DND-41 (cell line): ENCODE data around the gene APOC4.

Source experiments
- ATAC-seq: fragments of 200-7000 bp; cut with Tn5 transposase; 3 replicates; pipeline ENCODE4 v1.9.1; 2021; ENCODE audit warnings: low read depth; ENCODE audit not compliant: insufficient read depth
- DNase-seq: peaks from one replicate; pipeline ENCODE4 v3.0.0-alpha.2; 2020
- H2AFZ ChIP-seq: 2 replicates; pipeline ENCODE4 v1.6.0; 2012; ENCODE audit warnings: low read depth, low read length
- H3K27ac ChIP-seq: 2 replicates; pipeline ENCODE4 v1.5.1; 2012; ENCODE audit warnings: low read length, inconsistent platforms
- H3K27me3 ChIP-seq: fragments of 200-600 bp; sonication (generic); 2 replicates; pipeline ENCODE4 v1.6.0; 2012; ENCODE audit warnings: low read length, mild to moderate bottlenecking, inconsistent platforms; ENCODE audit not compliant: insufficient read depth, poor library complexity
- H3K36me3 ChIP-seq: 2 replicates; pipeline ENCODE4 v1.5.1; 2012; ENCODE audit warnings: low read length, inconsistent platforms; ENCODE audit not compliant: insufficient read depth
- H3K4me1 ChIP-seq: 2 replicates; pipeline ENCODE4 v1.5.1; 2012; ENCODE audit warnings: mild to moderate bottlenecking, low read length; ENCODE audit not compliant: insufficient read depth
- H3K4me2 ChIP-seq: 2 replicates; pipeline ENCODE4 v1.6.0; 2012; ENCODE audit warnings: mild to moderate bottlenecking, moderate library complexity, low read length, inconsistent platforms; ENCODE audit not compliant: insufficient read depth
- H3K4me3 ChIP-seq, 2 experiments: fragments of 200-600 bp in 1 of 2; shearing (Covaris generic) in 1 of 2; 2 replicates each; pipeline ENCODE4 v1.5.1; 2012 to 2016; ENCODE audit warnings: inconsistent platforms in 2 of 2, low read length in 2 of 2, mild to moderate bottlenecking in 2 of 2, low read depth in 1 of 2, moderate library complexity in 1 of 2
- H3K79me2 ChIP-seq: 2 replicates; pipeline ENCODE4 v1.6.0; 2012; ENCODE audit warnings: low read length, inconsistent platforms; ENCODE audit not compliant: insufficient read depth
- H3K9ac ChIP-seq: 2 replicates; pipeline ENCODE4 v1.6.0; 2012; ENCODE audit warnings: low read depth, mild to moderate bottlenecking, inconsistent platforms, low read length, moderate library complexity
- H3K9me3 ChIP-seq: 2 replicates; pipeline ENCODE4 v1.5.1; 2012; ENCODE audit warnings: low read length, moderate library complexity, mild to moderate bottlenecking, inconsistent platforms; ENCODE audit not compliant: insufficient read depth, severe bottlenecking
- H4K20me1 ChIP-seq: 2 replicates; pipeline ENCODE4 v1.6.0; 2012; ENCODE audit warnings: low read length; ENCODE audit not compliant: insufficient read depth
- EZH2 ChIP-seq: IDR thresholded peaks from 3 replicates; pipeline ENCODE4 v1.6.1; 2012; ENCODE audit warnings: borderline replicate concordance, low read depth, mild to moderate bottlenecking, moderate library complexity, low read length, inconsistent platforms; ENCODE audit not compliant: severe bottlenecking
- TF ChIP-seq, protein P1 (sequence below): IDR thresholded peaks from 2 replicates; pipeline ENCODE4 v1.5.1; 2012; ENCODE audit warnings: borderline replicate concordance, low read length, moderate library complexity, mild to moderate bottlenecking; ENCODE audit not compliant: poor library complexity, severe bottlenecking; ENCODE audit errors: extremely low read depth

APOC4 gene

GRCh38 chr19:44993926-44994537, 52.0 kb downstream of the APOC4 start:
- no peak for DNase-seq
- Histone ChIP-seq H3K27me3 (no peaks in the 10 kb centered on the region), H3K9me3 (no peaks in the 10 kb centered on the region), H4K20me1 (peaks cover 6% of the 10 kb centered on the region; the same call in 1 of the 2 replicates), H3K27ac (no peak overlapping the region), H3K4me2 (no peak overlapping the region), H3K79me2 (no peaks in the 10 kb centered on the region), H3K4me1 (no peaks in the 10 kb centered on the region), H2AFZ (no peak overlapping the region), H3K36me3 (peaks cover 40% of the 10 kb centered on the region), H3K9ac (no peak overlapping the region), H3K4me3 (no peak overlapping the region)
- TF ChIP-seq, protein P1, sequence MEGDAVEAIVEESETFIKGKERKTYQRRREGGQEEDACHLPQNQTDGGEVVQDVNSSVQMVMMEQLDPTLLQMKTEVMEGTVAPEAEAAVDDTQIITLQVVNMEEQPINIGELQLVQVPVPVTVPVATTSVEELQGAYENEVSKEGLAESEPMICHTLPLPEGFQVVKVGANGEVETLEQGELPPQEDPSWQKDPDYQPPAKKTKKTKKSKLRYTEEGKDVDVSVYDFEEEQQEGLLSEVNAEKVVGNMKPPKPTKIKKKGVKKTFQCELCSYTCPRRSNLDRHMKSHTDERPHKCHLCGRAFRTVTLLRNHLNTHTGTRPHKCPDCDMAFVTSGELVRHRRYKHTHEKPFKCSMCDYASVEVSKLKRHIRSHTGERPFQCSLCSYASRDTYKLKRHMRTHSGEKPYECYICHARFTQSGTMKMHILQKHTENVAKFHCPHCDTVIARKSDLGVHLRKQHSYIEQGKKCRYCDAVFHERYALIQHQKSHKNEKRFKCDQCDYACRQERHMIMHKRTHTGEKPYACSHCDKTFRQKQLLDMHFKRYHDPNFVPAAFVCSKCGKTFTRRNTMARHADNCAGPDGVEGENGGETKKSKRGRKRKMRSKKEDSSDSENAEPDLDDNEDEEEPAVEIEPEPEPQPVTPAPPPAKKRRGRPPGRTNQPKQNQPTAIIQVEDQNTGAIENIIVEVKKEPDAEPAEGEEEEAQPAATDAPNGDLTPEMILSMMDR = no peak
- no peak for TF ChIP-seq EZH2
- no peak for ATAC-seq
